ENCODE measurements around the gene AUTS2.

AUTS2 gene

DNA sequence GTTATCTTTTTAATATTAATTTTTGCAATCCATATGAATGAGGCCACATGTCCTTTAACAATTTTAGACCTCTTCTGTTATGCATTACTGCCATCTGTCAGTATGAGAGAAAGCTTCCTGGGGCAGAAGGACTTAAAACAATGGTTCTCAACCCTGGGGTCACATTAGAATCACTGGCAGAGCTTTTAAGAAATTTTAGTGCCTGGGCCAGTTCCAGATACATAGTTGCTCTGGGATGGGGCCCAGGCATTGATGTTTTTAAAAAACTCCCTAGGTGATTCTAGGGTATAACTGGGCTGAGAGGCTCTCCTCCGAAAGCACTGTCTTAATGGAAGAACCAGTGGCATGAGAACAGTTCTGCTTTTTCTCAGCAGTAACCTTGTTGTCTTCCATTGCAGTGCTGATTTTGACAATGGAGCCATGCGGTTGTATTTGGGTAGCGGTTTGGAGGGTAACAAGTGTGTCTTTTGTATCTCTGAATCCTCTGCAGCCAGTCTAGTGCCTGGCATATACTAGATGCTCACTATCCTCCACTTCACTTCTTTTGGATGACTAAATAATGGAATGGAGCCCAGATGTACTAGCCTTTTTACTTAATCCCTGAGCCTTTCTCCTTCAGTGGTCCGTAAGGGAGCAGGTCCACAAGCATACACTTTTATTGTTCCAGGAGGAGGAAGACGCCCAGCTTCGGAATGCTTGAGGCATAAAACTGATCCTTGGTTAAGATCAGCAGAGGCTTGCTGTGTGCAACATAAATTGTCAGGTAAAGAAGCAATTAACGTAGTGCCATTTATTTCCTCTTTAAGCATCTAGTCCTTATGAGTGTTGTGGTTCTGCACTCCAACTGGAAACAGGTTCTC lies 227.1 kb downstream of the AUTS2 start:
- Histone ChIP-seq H3K4me3 (ENCODE audit: low read depth, low read length) (no peak overlapping the region), H3K27me3 (ENCODE audit: insufficient read depth, low read depth, severe bottlenecking) (no peaks in the 10 kb centered on the region), H3K27ac (no peak overlapping the region), H3K9me3 (ENCODE audit: severe bottlenecking) (no peaks in the 10 kb centered on the region), H3K36me3 (no peaks in the 10 kb centered on the region)
- no peak for DNase-seq
- TF ChIP-seq, protein P1, sequence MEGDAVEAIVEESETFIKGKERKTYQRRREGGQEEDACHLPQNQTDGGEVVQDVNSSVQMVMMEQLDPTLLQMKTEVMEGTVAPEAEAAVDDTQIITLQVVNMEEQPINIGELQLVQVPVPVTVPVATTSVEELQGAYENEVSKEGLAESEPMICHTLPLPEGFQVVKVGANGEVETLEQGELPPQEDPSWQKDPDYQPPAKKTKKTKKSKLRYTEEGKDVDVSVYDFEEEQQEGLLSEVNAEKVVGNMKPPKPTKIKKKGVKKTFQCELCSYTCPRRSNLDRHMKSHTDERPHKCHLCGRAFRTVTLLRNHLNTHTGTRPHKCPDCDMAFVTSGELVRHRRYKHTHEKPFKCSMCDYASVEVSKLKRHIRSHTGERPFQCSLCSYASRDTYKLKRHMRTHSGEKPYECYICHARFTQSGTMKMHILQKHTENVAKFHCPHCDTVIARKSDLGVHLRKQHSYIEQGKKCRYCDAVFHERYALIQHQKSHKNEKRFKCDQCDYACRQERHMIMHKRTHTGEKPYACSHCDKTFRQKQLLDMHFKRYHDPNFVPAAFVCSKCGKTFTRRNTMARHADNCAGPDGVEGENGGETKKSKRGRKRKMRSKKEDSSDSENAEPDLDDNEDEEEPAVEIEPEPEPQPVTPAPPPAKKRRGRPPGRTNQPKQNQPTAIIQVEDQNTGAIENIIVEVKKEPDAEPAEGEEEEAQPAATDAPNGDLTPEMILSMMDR (IDR thresholded peaks at IDR 0.05; ENCODE audit: low read depth, low read length), result no peak

- no peak for DNase-seq
- H3K4me3 ChIP-seq (ENCODE audit: low read depth, low read length), result no peak overlapping the region
- no peak overlapping the region for H3K27ac ChIP-seq
- no peaks in the 10 kb centered on the region for H3K9me3 ChIP-seq (ENCODE audit: severe bottlenecking)
- H3K36me3 ChIP-seq, result no peaks in the 10 kb centered on the region
- TF ChIP-seq, protein P1 (IDR thresholded peaks at IDR 0.05; ENCODE audit: low read depth, low read length), result no peak
- H3K27me3 ChIP-seq (ENCODE audit: insufficient read depth, low read depth, severe bottlenecking), result no peaks in the 10 kb centered on the region
These were observed 228.0 kb downstream of the AUTS2 start for GRCh38 chr7:69826283-69826682.

GRCh38 chr7:69827140-69827539 lies 228.9 kb downstream of the AUTS2 start:
- Histone ChIP-seq H3K4me3 (ENCODE audit: low read depth, low read length) (no peak overlapping the region), H3K27me3 (ENCODE audit: insufficient read depth, low read depth, severe bottlenecking) (no peaks in the 10 kb centered on the region), H3K36me3 (no peaks in the 10 kb centered on the region), H3K27ac (no peak overlapping the region), H3K9me3 (ENCODE audit: severe bottlenecking) (no peaks in the 10 kb centered on the region)
- no peak for DNase-seq
- TF ChIP-seq, protein P1 (IDR thresholded peaks at IDR 0.05; ENCODE audit: low read depth, low read length), result no peak

GRCh38 chr7:69827558-69827957 lies 229.3 kb downstream of the AUTS2 start:
- no peak for DNase-seq
- Histone ChIP-seq H3K4me3 (ENCODE audit: low read depth, low read length) (no peak overlapping the region), H3K27me3 (ENCODE audit: insufficient read depth, low read depth, severe bottlenecking) (no peaks in the 10 kb centered on the region), H3K36me3 (no peaks in the 10 kb centered on the region), H3K27ac (no peak overlapping the region), H3K9me3 (ENCODE audit: severe bottlenecking) (no peaks in the 10 kb centered on the region)
- TF ChIP-seq, protein P1 (IDR thresholded peaks at IDR 0.05; ENCODE audit: low read depth, low read length), result no peak

GRCh38 chr7:69832356-69832755 lies 234.1 kb downstream of the AUTS2 start:
- TF ChIP-seq, protein P1 (IDR thresholded peaks at IDR 0.05; ENCODE audit: low read depth, low read length), result no peak
- no peak for DNase-seq
- H3K4me3 ChIP-seq (ENCODE audit: low read depth, low read length), result no peak overlapping the region
- no peak overlapping the region for H3K27ac ChIP-seq
- H3K27me3 ChIP-seq (ENCODE audit: insufficient read depth, low read depth, severe bottlenecking), result no peaks in the 10 kb centered on the region
- H3K36me3 ChIP-seq, result no peaks in the 10 kb centered on the region
- no peaks in the 10 kb centered on the region for H3K9me3 ChIP-seq (ENCODE audit: severe bottlenecking)

GRCh38 chr7:69833964-69834363 lies 235.7 kb downstream of the AUTS2 start:
- TF ChIP-seq, protein P1 (IDR thresholded peaks at IDR 0.05; ENCODE audit: low read depth, low read length), result no peak
- no peak for DNase-seq
- Histone ChIP-seq H3K4me3 (ENCODE audit: low read depth, low read length) (no peak overlapping the region), H3K27me3 (ENCODE audit: insufficient read depth, low read depth, severe bottlenecking) (no peaks in the 10 kb centered on the region), H3K27ac (no peak overlapping the region), H3K9me3 (ENCODE audit: severe bottlenecking) (no peaks in the 10 kb centered on the region), H3K36me3 (no peaks in the 10 kb centered on the region)
